ENCODE results near the gene CREBBP.
"Not testable (repeated sequence)": the region's sequence is repeated elsewhere in the genome, so short reads cannot be mapped to it uniquely, and the experiment has no call there.

CREBBP gene

DNA sequence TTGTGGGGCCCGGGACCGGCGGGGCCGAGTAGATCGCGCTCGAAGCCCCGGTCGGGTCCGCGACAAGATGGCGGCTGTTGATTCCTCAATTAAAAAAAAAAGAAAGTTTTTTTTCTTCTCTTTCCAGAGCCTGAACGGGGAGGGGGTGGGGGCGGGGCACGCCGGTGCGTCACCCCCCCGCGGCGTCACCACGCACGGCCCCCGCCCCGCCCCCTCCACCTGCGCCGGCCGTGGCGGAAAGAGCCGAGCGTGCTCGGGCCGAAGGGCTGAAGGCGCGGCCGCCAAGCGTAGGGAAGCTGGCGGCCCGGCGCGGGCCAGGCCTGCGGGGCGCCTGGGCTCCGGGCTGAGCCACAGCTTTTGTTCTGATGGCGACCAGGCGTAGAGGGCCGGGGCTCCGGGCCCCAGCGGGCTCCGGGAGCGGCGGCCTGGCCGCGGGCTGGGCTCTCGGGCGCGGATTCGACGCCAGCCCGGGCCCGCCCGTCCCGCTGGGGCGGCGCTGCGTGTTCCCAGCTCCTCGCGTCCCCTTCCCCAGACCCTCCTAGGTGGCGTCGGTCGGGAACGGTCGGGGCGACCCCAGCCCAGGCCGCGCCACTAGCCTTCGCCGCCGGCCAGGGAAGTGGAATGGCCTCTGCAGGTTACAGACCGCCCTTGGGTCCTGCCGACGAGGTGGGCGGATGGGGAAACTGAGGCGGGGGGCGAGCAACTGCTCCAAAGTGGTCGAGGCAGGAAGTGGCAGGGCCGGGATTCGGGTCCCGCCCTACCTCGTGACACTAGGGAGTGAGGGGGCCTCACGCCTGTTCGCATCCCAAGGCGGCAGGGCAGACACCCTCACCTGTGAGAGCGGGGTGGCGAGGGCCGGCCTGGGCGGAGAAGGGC is at the start of gene CREBBP:
Gene CREBBP, minus strand, starts transcription at position 91 of the 876 bp plus-strand sequence. CDS start 797 bp downstream, outside the sequence.
- DNase-seq = peak; percentile 84

DNA sequence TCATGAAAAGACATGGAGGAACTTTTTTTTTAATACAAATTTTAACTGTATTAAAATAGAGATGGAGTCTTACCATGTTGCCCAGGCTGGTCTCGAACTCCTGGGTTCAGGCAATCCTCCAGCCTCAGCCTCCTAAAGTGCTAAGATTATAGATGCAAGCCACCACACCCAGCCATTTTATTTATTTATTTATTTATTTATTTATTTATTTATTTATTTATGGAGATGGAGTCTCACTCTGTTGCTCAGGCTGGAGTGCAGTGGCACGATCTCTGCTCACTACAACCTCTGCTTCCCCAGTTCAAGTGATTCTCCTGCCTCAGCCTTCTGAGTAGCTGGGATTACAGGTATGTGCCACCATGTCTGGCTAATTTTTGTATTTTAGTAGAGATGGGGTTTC is 46.6 kb upstream of the CREBBP start:
- not testable (repeated sequence) for DNase-seq

DNA sequence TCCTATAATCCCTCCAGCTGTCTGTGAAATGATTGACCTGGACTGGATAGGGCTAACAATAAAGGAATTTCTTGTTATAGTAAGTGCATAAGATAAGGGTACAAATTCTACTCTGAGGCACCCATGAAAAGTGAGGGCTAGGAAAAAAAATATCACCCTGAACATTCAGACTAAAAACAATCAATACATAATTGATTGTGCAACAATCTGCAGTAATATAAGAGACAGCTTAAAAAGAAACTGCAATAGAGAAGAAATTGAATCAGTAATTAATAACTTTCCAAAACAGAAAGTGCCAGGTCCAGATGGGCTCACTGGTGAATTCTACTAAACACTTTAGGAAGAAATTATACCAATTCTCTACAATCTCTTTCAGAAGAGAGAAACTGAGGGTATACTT is 44.2 kb upstream of the CREBBP start:
- DNase-seq = no peak

DNA sequence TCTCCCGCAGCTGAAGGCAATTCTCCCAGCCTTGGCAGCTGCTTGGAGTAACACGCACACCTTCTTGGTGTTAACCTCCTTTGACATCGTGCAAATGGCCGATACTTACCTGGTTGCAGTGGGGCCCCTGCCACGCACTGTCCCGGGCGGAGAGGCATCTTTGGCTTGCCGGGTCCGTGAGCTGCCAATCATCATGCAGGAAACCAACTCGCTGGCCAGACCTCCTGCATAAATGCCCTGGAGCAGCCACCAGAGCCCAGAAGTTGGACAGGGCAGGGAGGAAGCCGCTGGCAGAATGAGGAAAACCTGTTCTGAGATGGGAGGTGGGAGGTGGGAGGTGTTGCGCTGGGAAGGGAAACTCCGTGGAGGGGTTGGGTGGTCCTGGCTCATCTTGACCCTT is 41.7 kb upstream of the CREBBP start:
- no peak for DNase-seq

DNA sequence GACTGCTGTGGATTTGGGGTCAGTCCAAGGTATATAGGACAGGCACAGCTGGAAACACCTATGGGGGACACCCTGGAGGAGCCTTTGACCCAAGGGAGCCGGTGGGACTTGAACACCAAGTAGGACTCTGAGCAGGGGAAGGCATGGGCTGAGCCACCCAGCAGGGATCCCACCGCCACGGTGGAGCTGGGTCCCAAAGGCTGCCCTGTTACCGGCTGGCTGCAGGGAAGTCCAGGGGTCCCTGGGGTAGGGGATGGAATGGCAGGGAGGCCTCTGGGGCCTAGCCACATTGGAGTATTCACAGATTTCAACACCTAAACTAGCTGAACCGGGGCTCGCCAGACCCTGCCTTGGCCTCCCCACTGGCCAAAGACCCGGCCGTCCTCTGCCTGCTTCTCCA is 39.7 kb upstream of the CREBBP start:
- DNase-seq = no peak

DNA sequence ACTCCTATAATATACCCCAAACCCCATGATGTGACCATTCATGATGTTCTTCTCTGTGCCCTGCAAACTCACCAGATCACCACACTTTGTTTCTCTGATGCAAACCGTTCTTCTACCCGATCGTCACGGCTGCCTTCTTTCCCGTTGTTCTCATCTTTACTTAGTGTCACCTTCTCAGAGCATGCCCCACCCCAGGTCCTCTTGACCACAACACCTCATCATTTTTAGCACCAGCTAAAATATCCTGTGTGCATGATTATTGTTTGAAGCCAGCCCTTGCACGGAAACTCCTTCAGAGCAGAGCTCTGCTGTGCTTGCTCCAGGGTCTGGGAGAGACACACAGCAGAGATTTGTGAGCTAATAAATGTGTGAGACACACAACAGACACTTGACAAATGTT is 38.9 kb upstream of the CREBBP start:
- DNase-seq = no peak

DNA sequence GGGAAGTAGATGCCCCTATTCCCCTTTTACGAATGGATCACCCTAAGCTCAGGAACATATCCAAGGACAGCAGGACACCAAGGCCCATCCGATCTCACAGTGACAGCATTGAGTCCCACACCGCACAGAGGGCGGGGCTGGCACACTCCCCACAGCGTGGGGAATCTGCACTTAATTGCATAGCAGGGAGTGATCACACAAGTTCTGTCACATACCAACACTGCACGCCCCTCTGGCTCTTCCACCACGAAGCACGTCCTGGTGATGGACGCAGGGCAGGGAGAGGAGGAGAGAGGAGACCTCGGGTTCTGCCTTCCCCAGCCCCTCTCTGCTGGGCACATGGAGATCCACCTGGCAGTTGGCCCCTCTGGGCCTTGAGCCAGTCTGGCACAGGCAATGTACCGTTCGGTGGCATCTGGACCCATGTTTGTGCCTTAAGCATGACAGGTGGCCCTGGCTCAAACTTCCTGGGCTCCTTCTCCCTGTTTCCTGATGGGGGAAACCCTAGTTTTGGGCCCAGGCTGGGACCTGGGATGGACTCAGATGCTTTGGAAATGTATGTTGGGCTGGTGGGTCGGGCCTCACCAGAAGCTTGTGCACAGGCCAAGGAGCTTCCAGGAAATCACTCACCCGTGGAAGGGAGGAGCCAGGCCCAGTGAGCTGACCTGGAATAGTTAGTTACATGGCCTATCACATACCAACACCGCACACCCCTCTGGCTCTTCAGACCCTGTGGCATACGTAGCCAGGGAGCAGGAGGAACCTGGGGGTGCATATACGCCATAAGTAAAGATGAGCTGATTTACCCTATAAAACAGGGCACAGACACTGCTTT is 35.1 kb upstream of the CREBBP start:
- DNase-seq = no peak

DNA sequence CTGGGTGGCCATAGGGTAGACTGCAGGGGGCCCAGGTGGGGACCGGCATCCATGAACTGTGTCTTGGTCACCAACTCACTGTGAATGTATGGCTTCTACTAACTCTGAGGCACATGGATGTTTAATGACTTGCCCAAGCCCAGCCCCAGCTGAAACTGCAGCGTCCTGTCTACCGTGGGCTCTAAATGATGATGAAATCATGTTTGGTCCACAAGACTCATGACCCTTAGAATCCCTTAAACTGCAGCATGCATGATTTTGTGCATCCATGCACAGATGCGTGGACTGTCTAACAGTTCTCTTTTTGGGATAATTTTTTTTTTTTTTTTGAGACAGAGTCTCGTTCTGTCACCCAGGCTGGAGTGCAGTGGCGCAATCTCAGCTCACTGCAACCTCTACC is 32.4 kb upstream of the CREBBP start:
- no peak for DNase-seq

DNA sequence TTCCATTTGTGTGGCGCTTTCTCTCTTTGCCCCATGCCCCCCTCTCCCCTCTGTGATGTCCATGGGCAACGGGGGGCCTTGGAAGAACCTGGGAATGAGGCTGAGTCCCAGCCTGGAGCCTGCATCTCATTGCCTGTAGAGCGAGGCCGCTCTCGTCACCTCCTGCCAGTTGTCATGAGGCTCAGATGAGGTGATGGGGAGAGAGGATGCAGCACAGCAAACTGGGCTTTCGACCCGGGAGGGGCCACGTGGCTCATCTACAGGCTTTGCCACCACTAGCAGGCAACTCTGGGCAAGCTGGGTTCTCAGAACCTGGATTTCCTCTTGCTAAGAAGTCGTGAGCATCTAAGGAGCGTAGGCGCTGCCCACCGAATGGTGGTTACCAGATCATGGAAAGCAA is 31.9 kb upstream of the CREBBP start:
- no peak for DNase-seq

DNA sequence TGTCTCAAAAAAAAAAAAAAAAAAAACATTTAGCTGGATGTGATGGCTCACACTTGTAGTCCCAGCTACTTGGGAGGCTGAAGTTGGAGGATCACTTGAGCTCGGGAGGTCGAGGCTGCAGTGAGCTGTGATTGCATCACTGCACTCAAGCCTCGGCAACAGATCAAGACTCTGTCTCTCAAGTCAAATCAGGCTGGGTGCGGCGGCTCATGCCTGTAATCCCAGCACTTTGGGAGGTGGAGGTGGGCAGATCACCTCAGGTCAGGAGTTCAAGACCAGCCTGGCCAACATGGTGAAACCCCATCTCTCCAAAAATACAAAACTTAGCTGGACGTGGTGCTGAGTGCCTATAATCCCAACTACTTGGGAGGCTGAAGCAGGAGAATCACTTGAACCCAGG is 31.2 kb upstream of the CREBBP start:
- not testable (repeated sequence) for DNase-seq

DNA sequence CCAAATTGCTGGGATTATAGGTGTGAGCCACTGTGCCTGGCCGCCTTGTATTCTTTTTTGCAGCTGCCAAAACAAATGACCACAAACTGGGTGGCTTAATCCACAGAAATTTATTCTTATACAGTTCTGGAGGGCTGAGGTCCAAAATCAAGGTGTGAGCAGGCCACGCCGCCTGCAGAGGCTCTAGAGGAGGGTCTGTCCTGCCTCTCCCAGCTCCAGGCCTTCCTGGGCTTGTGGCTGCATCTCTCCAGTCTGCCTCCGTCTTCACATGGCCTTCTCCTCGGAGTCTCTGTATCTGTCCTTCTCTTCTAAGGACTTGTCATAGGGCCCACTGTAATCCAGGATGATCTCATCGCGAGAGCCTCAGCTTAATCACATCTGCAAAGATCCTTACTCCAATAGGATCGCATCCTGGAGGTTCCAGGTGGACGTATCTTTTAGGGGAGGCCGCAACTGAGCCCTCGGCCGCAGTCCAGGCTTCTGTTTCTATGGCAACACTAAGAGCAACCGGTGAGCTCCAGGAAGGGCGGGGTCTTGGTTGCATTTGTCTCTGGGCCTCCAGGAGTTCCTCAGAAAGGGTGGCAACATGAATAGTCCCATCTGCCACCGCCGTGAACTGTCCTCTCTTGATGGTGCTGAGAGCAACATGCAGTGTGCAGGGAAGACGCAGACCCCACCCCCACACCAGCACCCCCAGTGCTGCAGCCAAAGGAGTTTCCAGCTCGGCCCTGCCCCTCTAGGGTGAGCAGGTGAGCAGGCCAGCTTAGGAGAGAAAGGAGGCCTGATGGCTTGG is 29.5 kb upstream of the CREBBP start:
- DNase-seq = no peak

DNA sequence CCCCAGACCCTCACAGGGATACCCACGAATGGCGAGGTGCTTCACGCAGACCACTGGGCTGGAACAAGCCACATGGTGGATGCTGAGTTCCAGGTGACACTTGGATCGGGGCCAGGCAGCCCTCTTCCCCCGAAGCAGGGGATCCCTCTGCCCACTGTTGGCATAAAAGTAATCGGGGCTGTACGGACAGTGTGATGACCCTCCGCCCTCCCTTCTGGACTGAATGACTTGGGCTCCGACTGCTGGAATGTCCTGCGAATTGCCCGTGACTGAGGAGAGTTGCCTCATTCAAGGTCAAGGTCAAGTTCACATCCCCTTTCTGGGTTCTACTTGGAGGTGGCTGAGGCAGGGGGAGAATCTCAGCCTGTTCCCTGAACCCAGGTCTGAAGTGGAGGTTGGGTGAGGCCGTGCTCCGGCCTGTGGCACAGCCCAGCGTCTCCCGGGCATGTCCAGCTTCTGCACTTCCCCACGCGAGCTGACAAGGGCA is 28.5 kb upstream of the CREBBP start:
- no peak for DNase-seq

DNA sequence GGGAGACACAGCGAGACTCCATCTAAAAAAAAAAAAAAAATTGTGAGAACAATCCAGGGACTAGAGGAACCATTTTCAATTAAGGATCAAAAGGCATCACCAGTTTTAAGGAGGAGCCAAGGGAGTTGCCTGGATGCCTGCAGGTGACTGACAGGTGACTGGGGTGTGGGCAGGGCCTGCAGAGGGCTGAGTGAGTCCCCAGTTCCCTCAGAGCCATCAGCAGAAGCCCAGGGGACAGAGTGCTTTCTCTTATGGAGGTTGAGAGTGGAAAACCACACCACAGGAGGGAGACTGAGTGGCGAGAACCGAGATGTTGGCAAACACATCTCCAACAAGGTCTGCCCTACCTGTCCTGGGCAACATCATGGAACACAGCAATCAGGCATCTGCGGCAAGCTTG is 27.1 kb upstream of the CREBBP start:
- no peak for DNase-seq

DNA sequence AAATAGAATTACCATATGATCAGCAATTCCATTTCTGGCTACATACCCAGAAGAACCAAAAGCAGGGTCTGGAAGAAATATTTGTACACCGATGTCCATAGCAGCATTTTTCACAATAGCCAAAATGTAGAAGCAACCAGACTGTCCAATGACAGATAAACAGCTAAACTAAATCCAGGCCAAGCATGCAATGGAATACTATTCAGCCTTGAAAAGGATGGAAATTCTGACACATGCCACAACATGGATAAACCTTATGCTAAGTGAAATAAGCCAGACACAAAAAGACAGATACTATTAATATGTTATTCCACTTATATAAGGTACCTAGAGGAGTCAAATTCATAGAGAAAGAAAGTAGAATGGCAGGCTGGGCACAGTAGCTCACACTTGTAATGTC is 25.9 kb upstream of the CREBBP start:
- no peak for DNase-seq

DNA sequence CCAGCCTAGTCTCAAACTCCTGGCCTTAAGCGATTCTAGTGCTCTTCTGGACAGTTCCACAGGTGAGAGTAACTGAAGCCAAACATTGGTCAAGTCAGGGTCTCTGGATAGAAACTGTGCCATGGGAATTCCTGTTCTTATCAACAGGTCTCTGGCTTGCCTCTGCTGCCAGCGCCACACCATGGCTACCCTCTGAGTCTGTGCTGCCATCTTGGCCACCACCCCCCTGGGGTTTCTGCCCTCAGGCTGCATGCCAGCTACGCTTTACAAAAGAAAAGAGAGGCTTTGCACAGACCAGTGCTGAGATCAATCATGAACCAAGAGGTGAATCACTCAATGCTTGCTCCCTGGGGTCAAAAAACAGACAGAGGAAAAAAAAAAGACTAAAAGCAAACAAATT is 24.4 kb upstream of the CREBBP start:
- no peak for DNase-seq

DNA sequence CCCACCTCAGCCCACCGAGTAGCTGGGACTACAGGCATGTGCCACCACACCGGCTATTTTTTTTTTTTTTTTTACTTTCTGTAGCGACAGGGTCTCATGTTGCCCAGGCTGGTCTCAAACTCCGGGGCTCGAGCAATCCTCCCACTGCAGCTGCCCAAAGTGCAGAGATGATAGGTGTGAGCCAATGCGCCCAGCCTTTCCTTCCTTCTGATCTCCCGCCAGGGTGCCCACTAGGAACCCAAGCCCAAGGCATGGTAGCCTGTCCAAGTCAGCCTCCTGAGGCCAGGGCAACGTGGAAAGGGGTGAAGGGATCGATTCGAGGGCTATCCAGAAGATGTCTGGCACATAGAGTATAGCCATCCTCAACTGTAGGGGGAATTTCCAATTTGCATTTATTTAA is 9.6 kb upstream of the CREBBP start:
- no peak for DNase-seq

DNA sequence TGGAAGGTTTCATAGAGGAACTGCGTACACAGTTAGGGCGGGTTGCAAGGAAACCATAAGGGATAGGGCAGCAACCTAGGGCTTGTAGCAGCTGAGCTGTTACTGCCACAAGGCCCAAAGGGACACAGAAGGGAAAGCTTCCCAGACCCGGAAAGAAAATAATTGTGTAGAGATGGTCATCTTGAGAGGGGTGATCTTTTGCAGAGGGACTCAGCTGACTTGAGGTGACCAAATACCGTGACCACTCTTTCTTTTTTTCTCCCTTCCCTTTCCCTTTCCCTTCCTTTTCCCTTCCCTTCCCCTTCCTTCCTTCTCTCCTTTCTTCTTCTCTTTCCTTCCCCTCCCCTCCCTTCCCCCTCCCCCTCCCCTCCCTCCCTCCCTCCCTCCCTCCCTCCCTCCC is 8.5 kb upstream of the CREBBP start:
- DNase-seq = no peak

DNA sequence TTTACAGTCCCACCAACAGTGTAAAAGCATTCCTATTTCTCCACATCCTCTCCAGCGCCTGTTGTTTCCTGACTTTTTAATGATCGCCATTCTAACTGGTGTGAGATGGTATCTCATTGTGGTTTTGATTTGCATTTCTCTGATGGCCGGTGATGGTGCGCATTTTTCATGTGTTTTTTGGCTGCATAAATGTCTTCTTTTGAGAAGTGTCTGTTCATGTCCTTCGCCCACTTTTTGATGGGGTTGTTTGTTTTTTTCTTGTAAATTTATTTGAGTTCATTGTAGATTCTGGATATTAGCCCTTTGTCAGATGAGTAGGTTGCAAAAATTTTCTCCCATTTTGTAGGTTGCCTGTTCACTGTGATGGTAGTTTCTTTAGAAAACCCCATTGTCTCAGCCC is 5.5 kb upstream of the CREBBP start:
- not testable (repeated sequence) for DNase-seq

DNA sequence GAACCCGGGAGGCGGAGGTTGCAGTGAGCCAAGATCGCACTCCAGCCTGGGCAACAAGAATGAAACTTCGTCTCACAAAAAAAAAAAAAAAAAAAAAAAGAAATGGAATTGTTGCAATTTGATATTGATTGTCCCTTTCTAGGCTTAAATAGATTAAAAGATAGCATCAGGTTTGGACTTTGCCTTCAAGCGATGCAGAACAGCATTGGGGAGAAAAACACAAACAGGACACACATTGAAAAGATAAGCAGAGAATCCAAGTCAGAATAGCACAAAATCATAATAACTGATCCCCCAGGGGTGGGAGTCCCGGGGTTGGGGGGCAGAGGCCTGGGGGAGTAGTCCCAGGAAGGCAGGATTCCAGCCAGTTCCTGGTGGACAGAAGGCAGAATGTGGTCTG is 3.9 kb upstream of the CREBBP start:
- no peak for DNase-seq

DNA sequence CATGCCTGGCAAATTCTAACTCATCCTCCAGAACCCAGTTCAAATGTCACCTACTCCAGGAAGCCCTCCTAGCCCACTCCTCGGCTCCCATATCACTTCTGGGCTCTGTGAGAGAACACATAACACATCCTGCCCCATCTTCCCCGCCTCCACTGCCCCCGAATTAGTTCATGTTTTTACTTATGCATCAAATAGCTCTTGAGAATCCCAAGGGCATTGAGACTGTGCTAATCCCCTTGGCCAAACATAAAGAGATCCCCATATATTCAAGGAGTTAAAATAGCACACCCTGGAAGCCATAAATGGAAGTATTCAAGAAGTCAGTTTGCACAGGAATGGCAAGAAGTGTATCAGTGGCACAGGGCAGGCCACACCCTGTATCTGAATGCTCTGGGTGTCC is 2.0 kb upstream of the CREBBP start:
- no peak for DNase-seq

DNA sequence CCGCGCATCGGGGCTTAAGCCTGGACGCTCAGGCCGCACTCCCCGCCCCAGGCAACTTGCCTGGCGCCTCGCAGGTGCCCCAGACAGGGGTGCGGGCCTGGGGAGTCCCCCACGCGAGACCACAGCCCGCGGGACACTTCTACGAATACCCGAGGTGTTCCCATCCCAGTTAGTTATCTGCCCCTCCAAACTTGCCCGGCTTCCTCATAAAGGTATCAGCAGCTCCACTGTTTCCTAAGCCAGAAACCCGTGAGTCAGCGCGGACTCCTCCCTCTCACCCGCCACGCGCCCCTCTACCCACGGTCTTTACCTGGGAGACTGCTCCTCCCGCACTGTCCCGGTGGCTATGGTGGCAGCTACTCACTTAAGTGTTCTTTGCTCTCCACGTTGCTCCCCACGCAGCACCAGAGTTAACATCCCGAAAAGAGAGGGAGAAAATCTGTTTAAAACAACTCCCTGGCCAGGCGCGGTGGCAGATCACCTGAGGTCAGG is 1.0 kb upstream of the CREBBP start:
- DNase-seq = peak; percentile 19

DNA sequence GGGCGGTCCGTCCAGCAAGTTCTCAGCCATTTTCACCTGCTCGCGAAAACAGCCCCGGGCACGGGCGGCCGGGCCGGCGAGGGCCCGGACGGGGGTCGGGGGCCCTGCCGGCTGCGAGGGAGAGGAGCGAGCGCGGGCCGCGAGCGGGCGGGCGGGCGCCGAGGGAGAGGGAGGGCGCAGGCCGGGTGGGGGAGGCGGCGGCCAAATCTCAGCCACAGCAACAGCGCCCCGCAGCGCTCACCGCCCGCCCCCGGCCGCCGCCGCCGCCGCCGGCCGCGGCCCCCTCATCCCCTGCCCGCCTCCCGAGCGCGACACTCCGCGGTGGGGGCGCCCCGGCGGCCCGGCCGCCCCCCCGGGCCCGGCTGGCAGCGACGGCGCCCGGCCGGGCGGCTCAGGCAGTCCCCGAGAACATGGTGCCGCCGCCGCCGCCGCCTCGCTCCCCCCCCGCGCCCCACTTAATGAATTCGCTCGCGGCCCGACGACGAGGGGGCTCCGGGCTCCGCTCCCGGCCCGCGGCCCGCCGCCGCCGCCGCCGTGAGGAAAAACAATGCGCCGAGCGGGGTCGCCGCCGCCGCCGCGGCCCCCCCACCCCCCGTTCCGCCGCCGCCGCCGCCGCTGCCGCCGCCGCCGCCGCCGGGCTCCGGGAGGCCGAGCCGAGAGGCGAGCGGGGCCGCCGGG is 487 bp downstream of the CREBBP start:
- DNase-seq = peak; percentile 66
